Tibial artery (tissue), 4 donors: Measurements from ENCODE around the gene OR8B3.
"Not testable (repeated sequence)": the region's sequence is repeated elsewhere in the genome, so short reads cannot be mapped to it uniquely, and the experiment has no call there.

Experiments used
- DNase-seq, 2 donors: peaks; one replicate each; pipeline ENCODE4 v3.0.0-alpha.2; 2019
- H3K27ac ChIP-seq, 2 donors: fragments of 200-600 bp; sonication (generic) in 1 of 2; 1 replicate in 1 of 2; 2 replicates in 1 of 2; pipeline ENCODE4 v1.5.1; 2018 to 2019; ENCODE audit warnings: mild to moderate bottlenecking in 1 of 2
- H3K27me3 ChIP-seq, 2 donors: fragments of 200-600 bp; sonication (generic) in 1 of 2; one replicate each; pipeline versions ENCODE4 v1.5.1 to v1.6.0; 2016 to 2019
- H3K36me3 ChIP-seq, 3 donors: fragments of 200-600 bp; sonication (generic) in 2 of 3; one replicate each; pipeline ENCODE4 v1.5.1; 2016 to 2019; ENCODE audit warnings: mild to moderate bottlenecking in 2 of 3
- H3K4me1 ChIP-seq, 4 donors: fragments of 200-600 bp; sonication (generic) in 2 of 4; 1 replicate in 3 of 4; 2 replicates in 1 of 4; pipeline ENCODE4 v1.5.1; 2016 to 2019
- H3K4me3 ChIP-seq, 2 donors: fragments of 200-600 bp; sonication (generic) in 1 of 2; 1 replicate in 1 of 2; 2 replicates in 1 of 2; pipeline ENCODE4 v1.5.1; 2018 to 2019; ENCODE audit warnings: mild to moderate bottlenecking in 2 of 2
- H3K9me3 ChIP-seq, 3 donors: fragments of 200-600 bp; sonication (generic) in 1 of 3; one replicate each; pipeline ENCODE4 v1.5.1; 2016 to 2019
- intact Hi-C: fragments of 100-400 bp; cut with DNase I; formaldehyde crosslinking; loops from one replicate; pipeline ENCODE4 v1.15.0; 2023; ENCODE audit warnings: low total_unique reads
- TF ChIP-seq, protein P1 (sequence below), 2 experiments: fragments of 200-600 bp in 1 of 2; fragments of 450-650 bp in 1 of 2; IDR thresholded peaks; one replicate each; pipeline ENCODE4 v1.5.1; 2017 to 2019; ENCODE audit warnings: antibody characterized with exemption in 2 of 2, mild to moderate bottlenecking in 1 of 2, moderate library complexity in 1 of 2

Gene OR8B3

DNA sequence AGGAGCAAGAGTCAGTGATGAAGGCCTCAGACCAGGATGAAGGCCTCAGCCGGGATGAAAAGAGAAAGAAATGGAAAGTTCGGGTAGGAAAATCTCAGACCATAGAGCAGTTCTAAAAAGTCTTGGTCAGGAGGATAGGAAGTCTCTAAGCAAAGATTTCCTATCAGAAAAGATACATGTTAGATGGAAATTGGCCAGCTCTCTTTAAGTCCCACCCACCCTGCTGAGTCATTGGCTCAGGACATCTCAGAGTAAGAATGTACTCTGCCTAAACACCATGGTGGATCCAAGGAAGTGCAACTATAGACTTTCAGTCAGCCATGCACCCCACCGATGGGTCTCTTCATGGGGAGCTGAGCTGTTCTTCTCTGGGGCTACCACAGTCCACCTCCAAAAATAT, 4.4 kb downstream of the OR8B3 start:
- no peaks in the 10 kb centered on the region for H3K9me3 ChIP-seq
- no peaks in the 10 kb centered on the region for H3K36me3 ChIP-seq
- H3K27ac ChIP-seq, result no peak overlapping the region
- intact Hi-C loops, result no loop called here
- no peak for DNase-seq
- TF ChIP-seq, protein P1, sequence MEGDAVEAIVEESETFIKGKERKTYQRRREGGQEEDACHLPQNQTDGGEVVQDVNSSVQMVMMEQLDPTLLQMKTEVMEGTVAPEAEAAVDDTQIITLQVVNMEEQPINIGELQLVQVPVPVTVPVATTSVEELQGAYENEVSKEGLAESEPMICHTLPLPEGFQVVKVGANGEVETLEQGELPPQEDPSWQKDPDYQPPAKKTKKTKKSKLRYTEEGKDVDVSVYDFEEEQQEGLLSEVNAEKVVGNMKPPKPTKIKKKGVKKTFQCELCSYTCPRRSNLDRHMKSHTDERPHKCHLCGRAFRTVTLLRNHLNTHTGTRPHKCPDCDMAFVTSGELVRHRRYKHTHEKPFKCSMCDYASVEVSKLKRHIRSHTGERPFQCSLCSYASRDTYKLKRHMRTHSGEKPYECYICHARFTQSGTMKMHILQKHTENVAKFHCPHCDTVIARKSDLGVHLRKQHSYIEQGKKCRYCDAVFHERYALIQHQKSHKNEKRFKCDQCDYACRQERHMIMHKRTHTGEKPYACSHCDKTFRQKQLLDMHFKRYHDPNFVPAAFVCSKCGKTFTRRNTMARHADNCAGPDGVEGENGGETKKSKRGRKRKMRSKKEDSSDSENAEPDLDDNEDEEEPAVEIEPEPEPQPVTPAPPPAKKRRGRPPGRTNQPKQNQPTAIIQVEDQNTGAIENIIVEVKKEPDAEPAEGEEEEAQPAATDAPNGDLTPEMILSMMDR (IDR thresholded peaks at IDR 0.05), result no peak
- H3K4me1 ChIP-seq, result no peaks in the 10 kb centered on the region
- H3K4me3 ChIP-seq, result no peak overlapping the region
- no peaks in the 10 kb centered on the region for H3K27me3 ChIP-seq

DNA sequence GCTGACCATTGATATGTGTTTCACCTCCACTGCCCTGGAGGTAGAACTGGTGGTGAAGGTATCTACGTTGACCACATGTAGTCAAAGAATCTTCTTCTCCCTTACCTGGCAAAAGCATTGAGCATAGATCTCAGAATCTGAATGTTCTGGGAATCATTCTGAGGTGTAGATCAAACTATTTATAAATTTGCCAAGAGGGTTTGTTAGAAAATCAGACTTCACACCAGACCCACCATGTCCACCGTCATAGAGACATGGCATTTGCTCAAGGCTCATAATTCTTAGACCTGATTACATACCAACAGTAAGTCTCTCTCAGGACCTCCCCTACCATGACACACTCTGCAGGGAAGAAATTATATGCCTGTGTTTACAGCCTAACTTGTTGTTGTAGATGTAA, 14.4 kb downstream of the OR8B3 start, which contains the start of gene OR8B2:
TSS of gene OR8B2 (minus strand) at position 101 of the 400 bp plus-strand sequence. CDS start 1,156 bp downstream, outside the sequence.
- TF ChIP-seq, protein P1 (IDR thresholded peaks at IDR 0.05), result no peak
- no peaks in the 10 kb centered on the region for H3K36me3 ChIP-seq
- no peaks in the 10 kb centered on the region for H3K27me3 ChIP-seq
- no peaks in the 10 kb centered on the region for H3K9me3 ChIP-seq
- DNase-seq, result no peak
- intact Hi-C loops, result no loop called here
- H3K4me3 ChIP-seq, result no peak within 1 kb of the TSS
- no peak within 1 kb of the TSS for H3K27ac ChIP-seq
- no peaks in the 10 kb centered on the region for H3K4me1 ChIP-seq

DNA sequence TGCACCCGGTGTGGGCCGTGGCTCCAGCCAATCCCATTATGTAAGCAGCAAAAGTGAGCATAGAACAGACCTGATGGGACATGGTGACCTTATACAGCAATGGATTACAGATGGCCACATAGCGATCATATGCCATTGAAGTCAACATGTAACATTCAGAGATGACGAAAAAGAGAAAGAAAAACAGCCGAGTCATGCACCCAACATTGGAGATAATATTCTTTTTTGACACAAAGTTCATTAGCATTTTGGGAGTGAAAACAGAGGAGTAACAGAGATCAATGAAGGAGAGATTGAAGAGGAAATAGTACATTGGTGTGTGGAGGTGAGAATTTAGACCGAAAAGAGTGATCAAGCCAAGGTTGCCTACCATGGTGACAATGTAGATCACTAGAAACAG, 16.0 kb downstream of the OR8B3 start:
- H3K36me3 ChIP-seq, H3K9me3 ChIP-seq, H3K4me1 ChIP-seq, H3K4me3 ChIP-seq, H3K27ac ChIP-seq, intact Hi-C loops, H3K27me3 ChIP-seq, DNase-seq: not testable (repeated sequence)

DNA sequence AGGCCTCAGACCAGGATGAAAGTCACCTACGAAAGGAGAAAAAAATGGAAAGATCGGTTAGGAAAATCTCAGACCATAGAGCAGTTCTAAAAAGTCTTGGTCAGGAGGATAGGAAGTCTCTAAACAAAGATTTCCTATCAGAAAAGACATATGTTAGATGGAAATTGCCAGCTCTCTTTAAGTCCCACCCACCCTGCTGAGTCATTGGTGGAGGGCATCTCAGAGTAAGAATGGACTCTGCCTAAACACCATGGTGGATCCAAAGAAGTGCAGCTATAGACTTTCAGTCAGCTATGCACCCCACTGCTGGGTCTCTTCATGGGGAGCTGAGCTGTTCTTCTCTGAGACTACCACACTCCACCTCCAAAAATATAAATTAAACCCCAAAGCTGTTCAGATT, 18.2 kb downstream of the OR8B3 start:
- no peak overlapping the region for H3K27ac ChIP-seq
- H3K27me3 ChIP-seq, result no peaks in the 10 kb centered on the region
- TF ChIP-seq, protein P1 (IDR thresholded peaks at IDR 0.05), result no peak
- H3K4me1 ChIP-seq, result no peaks in the 10 kb centered on the region
- no peaks in the 10 kb centered on the region for H3K36me3 ChIP-seq
- no peak for DNase-seq
- H3K9me3 ChIP-seq, result no peaks in the 10 kb centered on the region
- H3K4me3 ChIP-seq, result no peak overlapping the region
- intact Hi-C loops, result no loop called here

DNA sequence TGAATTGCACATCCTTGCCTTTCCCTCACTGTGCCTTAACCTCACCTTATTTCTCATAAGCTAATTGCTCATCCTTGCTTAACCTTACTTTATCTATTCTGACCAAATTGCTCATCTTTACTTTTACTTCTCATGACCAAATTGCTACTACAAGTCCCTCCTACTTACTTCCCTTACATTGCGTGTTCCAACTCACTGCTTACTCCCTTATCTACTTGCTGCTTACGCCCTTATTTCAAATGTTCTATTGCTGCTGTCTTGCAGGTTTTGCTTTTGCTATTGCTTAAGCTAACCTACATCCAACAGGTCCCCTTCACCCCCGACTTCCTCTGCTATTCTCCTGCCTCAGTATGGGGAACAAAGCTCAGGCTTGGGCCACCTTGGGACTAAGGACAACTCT, 22.5 kb downstream of the OR8B3 start:
- no peak for DNase-seq
- Histone ChIP-seq H3K36me3 (no peaks in the 10 kb centered on the region), H3K27ac (no peak overlapping the region), H3K9me3 (no peaks in the 10 kb centered on the region), H3K4me1 (no peaks in the 10 kb centered on the region), H3K27me3 (no peaks in the 10 kb centered on the region), H3K4me3 (no peak overlapping the region)
- intact Hi-C loops, result no loop called here
- TF ChIP-seq, protein P1 (IDR thresholded peaks at IDR 0.05), result no peak

DNA sequence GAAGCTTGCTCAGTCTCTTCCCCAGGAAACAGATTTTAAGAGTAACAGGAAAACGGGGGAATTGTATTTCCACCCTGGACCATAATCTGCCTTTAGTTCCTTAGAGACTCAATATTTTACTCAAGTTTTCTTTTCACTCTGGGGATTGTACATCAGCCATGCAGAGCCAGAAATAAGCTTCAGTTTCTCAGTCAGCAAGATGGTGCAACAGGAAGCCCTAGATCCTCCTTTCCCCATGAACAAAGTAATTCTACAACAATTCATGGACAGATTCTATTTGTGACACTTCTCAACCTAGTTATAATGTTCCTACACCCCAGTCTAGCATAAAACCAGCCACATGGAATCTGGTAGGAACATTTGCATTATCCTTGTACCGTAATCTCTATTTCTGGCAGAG, 39.3 kb downstream of the OR8B3 start:
- Histone ChIP-seq H3K4me1 (no peaks in the 10 kb centered on the region), H3K27ac (no peak overlapping the region), H3K4me3 (no peak overlapping the region), H3K36me3 (no peaks in the 10 kb centered on the region), H3K27me3 (no peaks in the 10 kb centered on the region), H3K9me3 (no peaks in the 10 kb centered on the region)
- intact Hi-C loops, result no loop called here
- no peak for DNase-seq
- TF ChIP-seq, protein P1 (IDR thresholded peaks at IDR 0.05), result no peak
